SK-N-SH (cell line): Measurements from ENCODE around the gene ZMYND19.

Source experiments
- CTCF ChIP-seq: fragments of 200-600 bp; sonication (generic); IDR thresholded peaks from 2 replicates; pipeline ENCODE4 v1.6.1; 2017; ENCODE audit warnings: antibody characterized with exemption, mild to moderate bottlenecking, moderate library complexity
- EP300 ChIP-seq, 2 experiments: IDR thresholded peaks; 2 replicates each; pipeline versions ENCODE4 v1.4.0 to v1.6.1; 2012; ENCODE audit warnings: borderline replicate concordance in 1 of 2, low read depth in 1 of 2, low read length in 1 of 2
- EZH2phosphoT487 ChIP-seq: fragments of 200-600 bp; sonication (generic); IDR thresholded peaks from 2 replicates; pipeline ENCODE4 v1.6.1; 2017; ENCODE audit warnings: low read depth, mixed run types, mild to moderate bottlenecking, antibody characterized with exemption, moderate library complexity, borderline replicate concordance
- FOSL2 ChIP-seq: IDR thresholded peaks from 2 replicates; pipeline ENCODE4 v1.4.0; 2012; ENCODE audit warnings: low read depth, mild to moderate bottlenecking, moderate library complexity, borderline replicate concordance
- GABPA ChIP-seq: IDR thresholded peaks from 2 replicates; pipeline ENCODE4 v1.4.0; 2012; ENCODE audit warnings: low read depth, mild to moderate bottlenecking
- POLR2AphosphoS5 ChIP-seq: IDR thresholded peaks from 2 replicates; pipeline ENCODE4 v1.6.1; 2012; ENCODE audit warnings: low read depth, low read length
- RFX5 ChIP-seq: IDR thresholded peaks from 2 replicates; pipeline ENCODE4 v1.6.1; 2012; ENCODE audit warnings: mild to moderate bottlenecking, improper control_type of control experiment, low read length
- USF2 ChIP-seq: fragments of 150-350 bp; IDR thresholded peaks from 2 replicates; pipeline ENCODE4 v1.6.1; 2017; ENCODE audit warnings: antibody characterized with exemption, low read length, low read depth, borderline replicate concordance
- YY1 ChIP-seq: IDR thresholded peaks from 2 replicates; pipeline ENCODE4 v1.4.0; 2012; ENCODE audit warnings: low read depth, mild to moderate bottlenecking

DNA sequence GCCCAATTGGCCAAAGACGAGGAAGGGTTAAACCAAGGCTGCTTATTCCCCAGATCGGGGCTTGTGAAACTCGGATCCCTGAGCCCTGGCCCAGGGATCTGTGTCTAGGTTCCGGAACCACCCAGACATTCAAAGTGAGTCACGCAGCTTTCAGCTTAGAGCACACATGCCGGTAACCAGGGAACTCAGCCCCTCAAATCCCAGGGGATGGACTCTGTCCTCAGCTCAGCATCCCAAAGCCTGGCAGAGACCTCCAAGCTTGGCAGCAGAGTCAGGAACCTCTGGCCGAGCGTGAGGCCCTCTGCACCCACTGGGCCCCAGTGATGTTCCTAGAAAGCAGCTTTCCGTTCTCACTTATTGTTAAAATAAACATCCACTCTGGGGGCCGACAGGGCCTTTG lies 45.2 kb downstream of the ZMYND19 start:
- TF ChIP-seq CTCF (no peak), USF2 (no peak), FOSL2 (no peak), YY1 (no peak), POLR2AphosphoS5 (no peak), EZH2phosphoT487 (no peak), EP300 (IDR thresholded peaks at IDR 0.05; ENCODE audit: borderline replicate concordance in 1 of 2, low read depth in 1 of 2, low read length in 1 of 2) (no peak), RFX5 (no peak), GABPA (no peak)
